ENCODE measurements around the gene TMPRSS11D. TPM values are rescaled to one million over a fixed set of nuclear protein-coding genes. Genes with fewer than 3 reads are reported as not detected.
A peak's percentile ranks its signal among the peaks of the same experiment; 100 is the strongest.

TMPRSS11D gene
- total RNA-seq, 1 donor: not detected

DNA sequence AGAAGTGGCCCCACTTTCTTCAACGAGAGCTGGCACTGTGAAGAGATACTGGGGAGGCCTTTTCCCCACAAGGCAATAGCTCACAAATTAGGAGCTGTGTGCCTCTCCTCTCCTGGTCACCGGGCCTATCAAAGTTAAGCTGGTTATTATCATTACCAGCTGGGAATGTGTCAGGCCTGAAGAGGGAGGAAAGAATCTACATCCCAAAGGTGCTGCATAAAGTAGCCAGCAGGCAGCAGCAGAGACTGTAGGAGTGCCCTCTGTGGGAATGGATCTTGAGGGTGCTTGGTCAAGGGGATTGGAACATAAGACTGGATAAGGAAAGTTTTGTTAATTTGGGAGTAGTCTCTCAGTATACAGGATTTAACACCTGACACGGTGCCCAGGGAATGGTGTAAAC lies 9.1 kb upstream of the TMPRSS11D start:
- no peaks in the 10 kb centered on the region for H4K20me1 ChIP-seq (ENCODE audit: insufficient read depth, low read length)
- H3K36me3 ChIP-seq (ENCODE audit: insufficient read depth, low read length): no peaks in the 10 kb centered on the region
- no peak overlapping the region for H3K27ac ChIP-seq (ENCODE audit: low read depth, low read length)
- H3K79me2 ChIP-seq (ENCODE audit: insufficient read depth, low read length): no peaks in the 10 kb centered on the region
- no peak overlapping the region for H3K4me3 ChIP-seq (ENCODE audit: insufficient read depth, low read length)
- no peaks in the 10 kb centered on the region for H3K9me3 ChIP-seq (ENCODE audit: low read depth, low read length)
- no peak for DNase-seq (ENCODE audit: insufficient read length, low spot score, missing footprints)
- H2AFZ ChIP-seq (ENCODE audit: low read length): no peak overlapping the region
- TF ChIP-seq CTCF (IDR thresholded peaks at IDR 0.05; ENCODE audit: extremely low read depth, low read depth, low read length): peak; percentile 19
- no peaks in the 10 kb centered on the region for H3K4me1 ChIP-seq (ENCODE audit: insufficient read depth, low read length)
- no peak overlapping the region for H3K4me2 ChIP-seq (ENCODE audit: insufficient read depth, low read length)
- H3K27me3 ChIP-seq (ENCODE audit: insufficient read depth, low read length): no peaks in the 10 kb centered on the region

GRCh38 chr4:67892253-67892652 lies 8.5 kb upstream of the TMPRSS11D start:
- H3K79me2 ChIP-seq (ENCODE audit: insufficient read depth, low read length): no peaks in the 10 kb centered on the region
- no peak overlapping the region for H3K4me2 ChIP-seq (ENCODE audit: insufficient read depth, low read length)
- no peaks in the 10 kb centered on the region for H4K20me1 ChIP-seq (ENCODE audit: insufficient read depth, low read length)
- no peak for TF ChIP-seq CTCF (IDR thresholded peaks at IDR 0.05; ENCODE audit: extremely low read depth, low read depth, low read length)
- no peak overlapping the region for H3K27ac ChIP-seq (ENCODE audit: low read depth, low read length)
- no peak for DNase-seq (ENCODE audit: insufficient read length, low spot score, missing footprints)
- H3K27me3 ChIP-seq (ENCODE audit: insufficient read depth, low read length): no peaks in the 10 kb centered on the region
- H3K36me3 ChIP-seq (ENCODE audit: insufficient read depth, low read length): no peaks in the 10 kb centered on the region
- no peaks in the 10 kb centered on the region for H3K4me1 ChIP-seq (ENCODE audit: insufficient read depth, low read length)
- H3K9me3 ChIP-seq (ENCODE audit: low read depth, low read length): no peaks in the 10 kb centered on the region
- H3K4me3 ChIP-seq (ENCODE audit: insufficient read depth, low read length): no peak overlapping the region
- no peak overlapping the region for H2AFZ ChIP-seq (ENCODE audit: low read length)

GRCh38 chr4:67891645-67892044 lies 7.8 kb upstream of the TMPRSS11D start:
- no peaks in the 10 kb centered on the region for H4K20me1 ChIP-seq (ENCODE audit: insufficient read depth, low read length)
- H3K36me3 ChIP-seq (ENCODE audit: insufficient read depth, low read length): no peaks in the 10 kb centered on the region
- no peak overlapping the region for H2AFZ ChIP-seq (ENCODE audit: low read length)
- no peaks in the 10 kb centered on the region for H3K79me2 ChIP-seq (ENCODE audit: insufficient read depth, low read length)
- no peaks in the 10 kb centered on the region for H3K9me3 ChIP-seq (ENCODE audit: low read depth, low read length)
- no peak overlapping the region for H3K4me3 ChIP-seq (ENCODE audit: insufficient read depth, low read length)
- DNase-seq (ENCODE audit: insufficient read length, low spot score, missing footprints): no peak
- no peak overlapping the region for H3K27ac ChIP-seq (ENCODE audit: low read depth, low read length)
- H3K4me1 ChIP-seq (ENCODE audit: insufficient read depth, low read length): no peaks in the 10 kb centered on the region
- TF ChIP-seq CTCF (IDR thresholded peaks at IDR 0.05; ENCODE audit: extremely low read depth, low read depth, low read length): no peak
- H3K27me3 ChIP-seq (ENCODE audit: insufficient read depth, low read length): no peaks in the 10 kb centered on the region
- no peak overlapping the region for H3K4me2 ChIP-seq (ENCODE audit: insufficient read depth, low read length)

- Histone ChIP-seq H3K36me3 (ENCODE audit: insufficient read depth, low read length) (no peaks in the 10 kb centered on the region), H3K79me2 (ENCODE audit: insufficient read depth, low read length) (no peaks in the 10 kb centered on the region), H3K27me3 (ENCODE audit: insufficient read depth, low read length) (no peaks in the 10 kb centered on the region), H3K4me3 (ENCODE audit: insufficient read depth, low read length) (no peak overlapping the region), H3K4me2 (ENCODE audit: insufficient read depth, low read length) (peak overlapping the region; percentile 63), H4K20me1 (ENCODE audit: insufficient read depth, low read length) (no peaks in the 10 kb centered on the region), H2AFZ (ENCODE audit: low read length) (peak overlapping the region; percentile 83), H3K4me1 (ENCODE audit: insufficient read depth, low read length) (peaks cover 12% of the 10 kb centered on the region), H3K9me3 (ENCODE audit: low read depth, low read length) (no peaks in the 10 kb centered on the region), H3K27ac (ENCODE audit: low read depth, low read length) (peak overlapping the region; percentile 85)
- TF ChIP-seq CTCF (IDR thresholded peaks at IDR 0.05; ENCODE audit: extremely low read depth, low read depth, low read length): no peak
- DNase-seq (ENCODE audit: insufficient read length, low spot score, missing footprints): no peak
Measured at GRCh38 chr4:67886281-67886680, 2.5 kb upstream of the TMPRSS11D start.
